M059J (cell line): ENCODE results near the gene GMEB1. TPM values are rescaled to one million over a fixed set of nuclear protein-coding genes. Genes with fewer than 3 reads are reported as not detected.

ENCODE experiments used
- DNase-seq: peaks from one replicate; pipeline ENCODE4 v3.0.0-alpha.2; 2012; ENCODE audit warnings: low read depth
- total RNA-seq: library from RNA; depleted of rRNA; stranded (reverse); fragments of >200 nt; shearing (Covaris generic); gene quantifications from 2 replicates; pipeline ENCODE4 v1.2.3, GENCODE V29; 2014; rRNA removed

Gene GMEB1
- total RNA-seq, 1 experiment from 2014 or later = 8.1 TPM

- peak; percentile 78 for DNase-seq
These were observed 82.9 kb downstream of the GMEB1 start for GRCh38 chr1:28751315-28752060.

DNA sequence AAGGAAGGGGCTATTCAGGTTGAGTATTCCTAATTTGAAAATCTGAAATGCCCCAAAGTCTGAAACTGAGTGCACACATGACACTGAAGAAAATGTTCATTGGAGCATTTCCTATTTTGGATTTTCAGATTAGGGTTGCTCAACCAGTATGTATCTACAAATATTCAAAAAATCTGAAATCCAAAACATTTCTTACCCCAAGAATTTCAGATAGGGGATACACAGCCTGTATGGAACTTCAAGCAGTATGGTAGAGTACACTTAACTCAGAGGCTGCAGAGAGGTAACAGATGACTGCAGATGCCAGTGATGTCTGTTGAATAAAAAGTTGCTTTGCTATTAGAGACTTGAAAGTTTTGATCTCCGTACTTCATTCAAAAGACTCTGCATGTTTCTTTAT lies 87.1 kb downstream of the GMEB1 start:
- no peak for DNase-seq

- no peak for DNase-seq
These were observed 88.3 kb downstream of the GMEB1 start for GRCh38 chr1:28756846-28757245.

GRCh38 chr1:28758420-28758819 lies 89.8 kb downstream of the GMEB1 start:
- DNase-seq = no peak

GRCh38 chr1:28759257-28759656 lies 90.7 kb downstream of the GMEB1 start:
- DNase-seq = no peak

- DNase-seq = no peak
These were observed 92.6 kb downstream of the GMEB1 start for GRCh38 chr1:28761189-28761588.

GRCh38 chr1:28766532-28767183 lies 98.1 kb downstream of the GMEB1 start:
- DNase-seq = no peak

Other genes with a start within 250 kb of the GMEB1 start
- 36.8 and 49.1 TPM in 2 replicates for gene RCC1, start 162.7 kb upstream of the GMEB1 start, total RNA-seq
- gene TRNAU1AP, start 115.7 kb upstream of the GMEB1 start, total RNA-seq = 24.0 and 32.6 TPM in 2 replicates
- gene RAB42, start 76.5 kb upstream of the GMEB1 start, total RNA-seq = 2.0 and 3.2 TPM in 2 replicates
- 41.4 and 49.3 TPM in 2 replicates for gene TAF12, start 25.7 kb upstream of the GMEB1 start, total RNA-seq
- gene RNU11, start 20.2 kb upstream of the GMEB1 start, total RNA-seq = not detected in 2 replicates
- gene YTHDF2, start 68.2 kb downstream of the GMEB1 start, total RNA-seq = 62.3 and 64.0 TPM in 2 replicates
- not detected in 2 replicates for gene OPRD1, start 143.4 kb downstream of the GMEB1 start, total RNA-seq
- 16.2 and 23.2 TPM in 2 replicates for gene EPB41, start 245.8 kb downstream of the GMEB1 start, total RNA-seq